COR-L47 (cell line): ENCODE data around the gene MIF.
A peak's percentile ranks its signal among the peaks of the same experiment; 100 is the strongest.
"Not testable (repeated sequence)": the region's sequence is repeated elsewhere in the genome, so short reads cannot be mapped to it uniquely, and the experiment has no call there.

ENCODE experiments used
- DNase-seq: peaks from one replicate; lab custom pipeline; 2025; lab: John Stamatoyannopoulos, UW

Gene MIF

DNA sequence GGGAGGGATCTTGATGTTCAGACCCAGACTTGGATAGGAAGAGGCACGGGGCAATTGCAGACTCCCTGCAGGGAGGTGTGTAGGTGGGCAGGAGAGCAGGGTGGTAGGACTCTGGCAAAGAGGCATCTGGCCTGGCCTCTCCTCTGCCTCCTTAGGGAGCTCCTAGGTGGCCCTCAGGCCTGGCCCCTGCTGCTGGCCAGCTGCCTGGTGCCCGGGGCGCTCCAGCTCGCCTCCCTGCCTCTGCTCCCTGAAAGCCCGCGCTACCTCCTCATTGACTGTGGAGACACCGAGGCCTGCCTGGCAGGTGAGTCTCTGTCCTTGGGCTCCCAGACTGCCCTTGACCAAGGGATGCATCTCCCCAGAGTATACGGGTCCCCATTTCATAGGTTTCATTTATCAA lies 16.6 kb upstream of the MIF start:
- DNase-seq, result no peak

DNA sequence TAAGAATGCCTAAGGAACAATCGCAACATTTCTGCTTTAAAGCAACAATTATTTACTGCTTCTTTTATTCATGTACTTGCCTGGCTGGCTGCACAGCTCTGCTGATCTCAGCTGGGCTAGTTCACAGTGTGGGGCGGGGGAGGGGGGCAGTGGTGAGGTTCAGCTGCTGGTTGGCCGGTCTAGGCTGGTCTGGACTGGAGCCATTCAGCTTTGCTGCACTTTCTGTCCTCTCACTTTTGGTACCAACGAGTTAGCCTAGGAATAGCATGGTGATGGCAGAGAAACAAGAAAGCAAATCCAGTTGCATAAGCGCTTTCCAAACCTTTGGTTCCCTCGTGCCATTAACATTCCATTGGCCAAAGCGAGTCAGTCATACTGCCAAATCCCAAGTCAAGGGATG lies 16.0 kb upstream of the MIF start:
- no peak for DNase-seq

DNA sequence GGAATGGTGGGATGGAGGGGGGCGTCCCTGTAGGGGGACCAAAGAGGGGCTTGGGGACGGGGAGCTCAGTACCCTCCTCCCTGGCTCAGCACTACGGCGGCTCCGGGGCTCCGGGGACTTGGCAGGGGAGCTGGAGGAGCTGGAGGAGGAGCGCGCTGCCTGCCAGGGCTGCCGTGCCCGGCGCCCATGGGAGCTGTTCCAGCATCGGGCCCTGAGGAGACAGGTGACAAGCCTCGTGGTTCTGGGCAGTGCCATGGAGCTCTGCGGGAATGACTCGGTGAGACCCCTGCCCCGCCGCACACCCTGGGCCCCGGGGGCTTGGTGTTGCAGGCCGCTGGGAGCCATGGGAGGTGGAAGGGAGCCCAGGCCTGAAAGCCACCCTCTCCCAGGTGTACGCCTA lies 11.8 kb upstream of the MIF start:
- no peak for DNase-seq

DNA sequence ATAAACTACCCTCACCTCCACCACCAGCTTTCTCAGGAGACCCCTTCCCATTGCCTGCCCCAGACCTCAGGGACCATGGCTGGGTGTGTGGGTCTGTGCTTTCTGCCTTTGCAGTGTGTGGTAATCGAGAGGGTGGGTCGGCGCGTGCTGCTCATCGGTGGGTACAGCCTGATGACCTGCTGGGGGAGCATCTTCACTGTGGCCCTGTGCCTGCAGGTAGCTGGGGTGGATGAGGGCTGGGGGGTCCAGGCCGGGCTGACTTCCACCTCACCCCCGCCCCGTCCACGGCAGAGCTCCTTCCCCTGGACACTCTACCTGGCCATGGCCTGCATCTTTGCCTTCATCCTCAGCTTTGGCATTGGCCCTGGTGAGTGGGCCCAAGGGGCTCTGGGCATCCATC lies 10.5 kb upstream of the MIF start:
- DNase-seq, result no peak

DNA sequence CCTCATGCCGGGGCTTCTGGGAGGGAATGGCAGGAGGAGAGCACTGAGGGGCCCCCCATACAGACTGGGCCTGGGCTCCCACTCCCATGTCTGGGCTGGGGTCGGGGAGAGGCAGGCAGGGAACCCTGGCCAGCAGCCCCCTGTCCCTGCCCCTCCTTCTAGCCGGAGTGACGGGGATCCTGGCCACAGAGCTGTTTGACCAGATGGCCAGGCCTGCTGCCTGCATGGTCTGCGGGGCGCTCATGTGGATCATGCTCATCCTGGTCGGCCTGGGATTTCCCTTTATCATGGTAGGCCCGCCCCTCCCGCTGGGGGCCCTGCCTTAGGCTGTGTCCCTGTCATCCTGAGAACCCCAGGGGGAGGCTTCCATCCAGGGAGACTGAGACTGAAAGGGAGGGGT lies 10.0 kb upstream of the MIF start:
- DNase-seq, result no peak

DNA sequence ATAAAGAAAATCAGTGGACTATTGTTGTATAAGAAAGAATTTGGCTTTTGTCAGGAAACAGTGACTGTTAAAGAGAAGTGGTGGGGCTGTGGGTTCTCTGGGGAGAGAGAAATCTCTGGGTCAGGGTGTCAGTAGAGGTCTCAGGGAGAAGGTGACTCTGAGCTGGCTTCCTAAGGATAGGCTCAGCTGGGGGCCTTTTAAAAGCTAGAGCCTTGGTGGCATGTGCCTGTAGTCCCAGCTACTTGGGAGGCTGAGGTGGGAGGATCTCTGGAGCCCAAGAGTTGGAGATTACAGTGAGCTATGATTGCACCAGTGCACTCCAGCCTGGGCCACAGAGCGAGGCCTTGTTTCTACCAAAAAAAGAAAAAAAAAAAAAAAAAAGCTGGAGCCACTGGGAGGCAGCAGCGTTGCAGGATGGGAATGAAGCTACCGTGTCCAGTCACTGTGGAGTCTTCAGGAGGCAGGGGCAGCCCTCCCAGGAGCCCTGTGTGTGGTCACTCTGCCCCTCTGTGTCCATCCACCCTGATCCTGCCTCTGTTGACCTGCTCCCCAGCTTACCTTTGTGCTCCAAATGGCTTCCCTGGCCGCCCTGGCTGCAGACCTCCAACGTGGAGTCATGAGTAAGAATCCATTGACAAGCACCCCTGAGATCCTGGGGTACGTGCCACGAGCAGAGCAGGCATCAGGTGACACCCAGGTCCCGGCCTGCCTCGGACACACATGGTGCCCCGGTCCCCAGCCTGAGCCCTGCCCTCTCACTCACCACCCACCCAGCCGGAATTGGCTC lies 5.4 kb upstream of the MIF start:
- DNase-seq, result no peak

DNA sequence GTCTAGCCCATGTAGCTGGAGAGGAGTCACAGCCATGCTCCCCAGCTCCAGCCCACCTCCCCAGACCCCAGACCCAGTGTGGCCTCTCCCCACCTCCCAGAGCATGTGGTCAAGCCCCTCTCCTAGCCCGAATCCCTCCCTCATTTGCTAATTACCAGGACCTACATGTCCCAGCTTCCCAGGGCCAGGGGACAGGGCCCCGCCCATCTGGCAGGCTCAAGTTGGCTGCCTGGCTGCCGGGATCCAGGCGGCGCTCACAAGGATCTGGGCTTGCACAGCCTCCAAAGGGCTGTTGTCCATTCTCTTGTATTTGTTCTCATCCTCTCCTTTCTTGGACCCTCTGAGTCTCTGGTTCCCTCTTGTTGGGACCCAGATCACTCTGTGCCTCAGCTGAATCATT lies 4.6 kb upstream of the MIF start:
- no peak for DNase-seq

DNA sequence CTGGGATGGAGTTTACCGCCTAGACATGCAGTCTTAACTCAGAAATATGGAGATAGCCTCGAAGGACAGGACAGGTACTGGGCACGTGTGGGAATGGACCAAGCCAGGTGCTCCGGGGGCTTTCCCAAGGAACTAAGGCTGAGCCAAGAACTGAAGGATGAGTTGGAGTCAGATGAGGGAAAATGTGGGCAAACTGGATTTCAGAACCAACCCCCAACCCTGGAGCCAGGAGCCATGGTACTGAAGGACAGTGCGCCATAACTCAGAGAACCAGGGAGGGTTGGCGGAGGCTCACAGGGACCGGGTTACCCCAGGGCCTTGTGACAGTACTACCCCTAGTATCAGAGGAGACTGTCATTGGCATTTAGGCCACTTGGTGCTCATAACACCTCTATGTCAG lies 2.5 kb upstream of the MIF start:
- DNase-seq, result no peak

DNA sequence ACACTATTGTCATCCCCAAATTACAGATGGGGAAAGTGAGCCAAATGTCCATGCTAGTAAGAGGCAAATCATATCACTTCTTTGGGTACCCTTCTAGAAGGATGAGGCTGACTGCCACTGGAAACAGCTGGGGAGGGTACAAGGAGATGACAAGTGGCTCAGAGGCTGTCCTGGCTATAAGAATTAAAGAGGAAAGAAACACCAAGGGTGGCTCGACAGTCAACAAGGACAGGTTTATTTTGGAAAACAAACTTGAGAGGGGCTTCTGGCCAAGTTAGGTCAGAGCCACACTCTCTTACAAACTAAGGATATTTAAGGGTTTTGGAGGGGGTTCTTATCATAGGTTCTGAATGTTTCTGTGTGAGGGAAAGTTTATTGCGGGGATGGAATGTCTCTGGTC lies 2.1 kb upstream of the MIF start:
- no peak for DNase-seq

DNA sequence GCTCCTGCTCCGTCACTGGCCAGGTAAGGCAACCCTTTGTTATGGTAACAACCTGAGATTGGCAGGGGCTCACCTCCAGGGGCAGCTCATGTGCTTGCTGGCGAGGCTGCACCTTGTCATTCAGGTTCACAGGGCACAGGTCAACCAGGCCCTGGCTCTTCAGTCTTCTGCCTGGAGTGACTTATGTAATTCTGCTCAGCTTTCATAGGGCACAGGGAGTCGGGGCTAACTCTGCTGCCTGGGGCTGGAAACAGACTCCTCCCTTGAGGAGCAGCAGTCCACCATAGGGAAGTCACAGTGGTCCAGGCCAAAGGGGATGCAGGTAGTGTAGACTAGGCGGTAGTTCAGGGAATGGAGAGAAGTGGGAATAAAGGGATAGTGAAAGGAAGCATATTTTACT lies 1.5 kb upstream of the MIF start:
- DNase-seq, result no peak

DNA sequence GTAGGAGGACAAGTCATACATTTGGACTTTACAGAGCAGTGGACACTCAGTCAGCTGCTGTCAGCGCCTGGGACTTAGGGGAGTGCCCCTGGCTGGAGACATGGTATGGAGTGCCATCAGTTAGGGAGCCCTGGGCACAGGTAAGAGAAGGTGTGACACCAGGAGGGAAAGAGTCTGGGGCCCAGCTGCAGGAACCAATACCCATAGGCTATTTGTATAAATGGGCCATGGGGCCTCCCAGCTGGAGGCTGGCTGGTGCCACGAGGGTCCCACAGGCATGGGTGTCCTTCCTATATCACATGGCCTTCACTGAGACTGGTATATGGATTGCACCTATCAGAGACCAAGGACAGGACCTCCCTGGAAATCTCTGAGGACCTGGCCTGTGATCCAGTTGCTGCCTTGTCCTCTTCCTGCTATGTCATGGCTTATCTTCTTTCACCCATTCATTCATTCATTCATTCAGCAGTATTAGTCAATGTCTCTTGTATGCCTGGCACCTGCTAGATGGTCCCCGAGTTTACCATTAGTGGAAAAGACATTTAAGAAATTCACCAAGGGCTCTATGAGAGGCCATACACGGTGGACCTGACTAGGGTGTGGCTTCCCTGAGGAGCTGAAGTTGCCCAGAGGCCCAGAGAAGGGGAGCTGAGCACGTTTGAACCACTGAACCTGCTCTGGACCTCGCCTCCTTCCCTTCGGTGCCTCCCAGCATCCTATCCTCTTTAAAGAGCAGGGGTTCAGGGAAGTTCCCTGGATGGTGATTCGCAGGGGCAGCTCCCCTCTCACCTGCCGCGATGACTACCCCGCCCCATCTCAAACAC lies 850 bp upstream of the MIF start:
- DNase-seq, result no peak

DNA sequence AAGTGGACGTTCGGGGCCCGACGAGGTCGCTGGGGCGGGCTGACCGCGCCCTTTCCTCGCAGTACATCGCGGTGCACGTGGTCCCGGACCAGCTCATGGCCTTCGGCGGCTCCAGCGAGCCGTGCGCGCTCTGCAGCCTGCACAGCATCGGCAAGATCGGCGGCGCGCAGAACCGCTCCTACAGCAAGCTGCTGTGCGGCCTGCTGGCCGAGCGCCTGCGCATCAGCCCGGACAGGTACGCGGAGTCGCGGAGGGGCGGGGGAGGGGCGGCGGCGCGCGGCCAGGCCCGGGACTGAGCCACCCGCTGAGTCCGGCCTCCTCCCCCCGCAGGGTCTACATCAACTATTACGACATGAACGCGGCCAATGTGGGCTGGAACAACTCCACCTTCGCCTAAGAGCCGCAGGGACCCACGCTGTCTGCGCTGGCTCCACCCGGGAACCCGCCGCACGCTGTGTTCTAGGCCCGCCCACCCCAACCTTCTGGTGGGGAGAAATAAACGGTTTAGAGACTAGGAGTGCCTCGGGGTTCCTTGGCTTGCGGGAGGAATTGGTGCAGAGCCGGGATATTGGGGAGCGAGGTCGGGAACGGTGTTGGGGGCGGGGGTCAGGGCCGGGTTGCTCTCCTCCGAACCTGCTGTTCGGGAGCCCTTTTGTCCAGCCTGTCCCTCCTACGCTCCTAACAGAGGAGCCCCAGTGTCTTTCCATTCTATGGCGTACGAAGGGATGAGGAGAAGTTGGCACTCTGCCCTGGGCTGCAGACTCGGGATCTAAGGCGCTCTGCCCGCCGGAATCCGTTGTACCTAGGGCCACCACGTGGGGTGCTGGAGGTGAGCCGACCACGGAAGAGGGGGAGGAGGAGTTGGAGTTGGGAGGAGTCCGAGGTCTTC lies 771 bp downstream of the MIF start:
- peak; percentile 83 for DNase-seq

DNA sequence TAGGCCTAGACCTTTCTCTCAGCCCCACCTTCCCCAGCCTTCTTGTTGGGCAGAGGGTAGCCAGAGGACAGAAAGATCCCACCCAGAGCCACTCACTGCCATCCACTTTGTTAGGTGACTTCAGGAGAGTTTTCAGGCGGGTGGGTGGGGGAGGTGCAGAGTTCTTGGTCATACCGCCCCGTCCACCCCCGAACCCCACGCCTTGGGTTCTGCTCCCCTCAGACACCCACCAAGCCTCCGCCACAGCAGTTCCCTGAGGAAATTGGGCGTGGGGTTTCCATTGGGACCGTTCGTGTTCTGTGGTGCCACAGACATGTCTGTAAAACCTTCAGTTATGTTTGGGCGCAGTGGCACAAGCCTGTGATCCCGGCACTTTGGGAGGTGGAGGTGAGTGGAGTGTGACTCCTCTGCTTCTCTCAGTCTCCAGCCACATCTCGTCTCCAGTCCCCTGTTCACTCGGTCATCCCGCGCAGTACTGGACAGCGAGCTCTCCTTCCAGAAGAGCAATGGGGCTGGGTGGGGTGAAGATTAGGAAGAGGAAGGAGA lies 1.5 kb downstream of the MIF start:
- no peak for DNase-seq

DNA sequence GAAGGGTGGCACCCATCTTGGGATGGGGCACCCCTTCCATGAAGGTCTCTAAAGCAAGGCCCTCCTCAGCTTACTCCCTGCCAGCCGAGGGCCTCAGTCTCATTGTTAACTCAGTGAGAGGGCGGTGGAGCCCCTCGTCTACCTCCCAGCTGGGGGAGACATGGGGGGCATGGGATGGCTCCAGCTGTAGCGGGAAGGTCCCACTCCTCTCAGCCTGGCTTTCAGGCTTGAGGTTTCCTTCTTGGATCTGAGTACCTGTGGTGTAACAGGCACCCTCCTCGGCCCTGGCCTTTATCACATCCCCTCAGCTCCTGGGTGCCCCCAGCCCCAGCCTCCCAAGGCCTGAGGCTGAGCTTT lies 2.0 kb downstream of the MIF start:
- no peak for DNase-seq

DNA sequence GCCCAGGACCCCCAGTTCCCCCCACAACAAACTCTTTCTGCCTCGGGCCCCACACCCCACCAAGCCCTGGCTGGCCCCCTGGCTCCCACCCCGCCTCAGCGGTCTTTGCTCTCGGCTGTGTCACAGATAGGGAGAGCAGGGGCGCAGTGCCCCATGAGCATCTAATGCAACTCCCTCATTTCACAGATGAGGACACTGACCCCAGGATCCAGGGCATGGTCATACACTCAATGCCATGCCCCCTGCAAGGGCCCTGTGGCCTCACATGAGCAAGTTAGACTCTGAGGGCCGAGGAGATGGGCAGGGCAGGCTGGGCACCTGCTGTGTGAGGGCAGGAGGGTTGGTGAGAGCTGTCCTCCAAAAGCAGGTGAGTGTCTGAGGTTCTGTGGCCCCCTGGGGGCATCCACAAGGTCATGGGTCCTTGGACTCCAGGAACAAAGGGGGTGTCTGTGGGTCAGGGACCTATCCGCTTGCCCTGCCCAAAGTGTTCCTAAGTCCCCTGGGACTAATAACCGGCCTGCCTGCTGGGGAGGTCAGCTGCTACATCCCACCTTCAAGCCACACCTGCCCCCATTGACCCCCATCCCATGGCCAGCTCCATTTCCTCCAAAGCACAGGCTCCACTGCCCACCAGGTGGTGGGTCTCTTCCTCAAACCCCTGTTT lies 2.5 kb downstream of the MIF start:
- no peak for DNase-seq

DNA sequence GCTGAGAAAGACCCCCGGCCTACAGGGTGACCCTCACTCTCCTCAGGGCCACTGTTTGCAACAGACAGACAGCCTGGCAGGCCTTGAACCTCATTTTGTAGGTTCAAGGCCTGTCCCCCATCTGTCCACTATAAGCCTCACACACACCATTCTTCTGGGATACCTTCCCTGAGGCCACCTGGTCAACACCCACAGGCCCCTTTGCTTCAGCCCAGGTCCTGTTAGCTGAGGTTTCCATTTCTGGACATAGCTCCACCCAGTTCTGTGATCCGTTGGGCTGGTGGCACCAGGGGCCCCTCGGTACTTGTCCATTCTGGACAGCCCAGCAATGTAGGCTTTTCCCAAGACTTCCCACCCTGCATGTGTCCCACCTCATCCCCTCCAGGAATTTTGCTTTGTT lies 3.1 kb downstream of the MIF start:
- DNase-seq, result no peak

DNA sequence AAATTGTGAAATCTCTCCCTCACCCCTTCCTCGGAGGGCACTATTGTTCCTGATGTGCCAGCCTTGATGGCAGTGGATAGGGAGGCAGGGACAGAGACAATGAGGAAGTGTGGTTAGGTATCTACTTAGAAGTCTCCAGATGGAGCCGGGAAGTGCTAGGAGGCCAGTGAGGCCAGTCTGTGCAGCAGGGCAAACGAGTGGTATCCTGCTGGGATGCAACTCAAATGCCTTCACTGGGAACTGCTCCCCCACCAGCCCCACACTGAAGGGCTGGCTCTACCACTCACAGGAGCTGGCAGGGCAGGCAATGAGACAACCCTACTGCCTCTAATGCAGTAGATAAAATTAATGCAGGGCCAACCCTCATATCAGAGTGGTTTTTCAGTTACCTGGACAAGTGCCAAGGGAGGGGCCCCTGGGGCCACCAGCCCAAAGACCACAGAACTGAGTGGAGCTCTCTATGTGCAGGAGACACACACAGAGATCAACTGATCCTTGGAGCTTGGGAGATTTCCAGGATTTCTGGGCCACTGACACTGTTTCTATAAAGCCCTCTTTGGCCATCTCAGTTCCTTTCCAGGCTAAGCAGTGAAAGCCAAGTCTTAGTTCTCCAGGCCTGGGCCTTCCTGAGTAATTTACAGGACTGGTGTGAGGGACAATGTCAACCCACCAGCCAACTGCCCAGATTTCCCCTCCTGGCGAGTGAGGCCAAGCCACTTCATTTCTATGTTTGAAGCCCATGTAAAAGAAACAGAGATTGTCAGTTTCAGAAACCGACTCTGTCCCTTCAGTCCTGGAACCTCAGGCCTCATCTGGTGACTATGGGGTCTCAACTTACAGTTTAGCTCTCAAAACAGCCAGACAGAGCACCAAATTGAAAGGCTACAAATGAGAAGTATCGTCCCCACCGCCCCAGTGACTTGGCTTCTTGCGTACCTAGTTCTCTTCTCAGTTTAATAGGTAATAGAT lies 4.1 kb downstream of the MIF start:
- no peak for DNase-seq

DNA sequence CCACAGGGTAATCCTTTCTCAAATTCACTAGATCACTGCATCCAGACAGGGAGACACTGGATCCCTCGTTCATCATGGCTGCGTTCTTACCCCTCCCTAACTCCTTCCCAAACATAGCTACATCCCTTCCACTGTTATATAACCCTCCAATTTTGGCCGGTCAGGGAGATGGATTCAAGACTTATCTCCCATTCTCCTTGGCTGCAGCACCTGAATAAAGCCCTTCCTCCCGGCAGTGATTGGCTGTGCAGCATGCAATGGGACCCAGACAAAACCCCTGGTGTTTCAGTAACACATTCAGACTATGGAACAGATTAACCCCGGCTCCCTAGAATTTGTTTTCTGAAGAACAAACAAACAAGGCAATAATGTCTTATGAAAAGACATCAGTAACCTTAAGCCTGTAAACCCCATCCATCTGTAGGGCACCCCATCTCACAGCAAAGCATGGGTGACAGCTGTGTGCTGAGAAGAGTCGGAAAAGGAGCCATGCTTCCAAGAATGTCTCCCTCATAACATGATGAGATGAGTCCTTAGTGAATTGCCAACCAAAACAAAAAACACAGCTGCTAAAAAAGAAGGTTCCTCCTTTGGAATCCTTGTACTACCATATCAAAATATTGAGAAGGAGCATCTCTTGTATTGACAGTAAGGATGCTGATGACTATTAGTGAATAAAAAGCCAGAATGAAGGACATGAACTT lies 5.0 kb downstream of the MIF start:
- DNase-seq, result no peak

DNA sequence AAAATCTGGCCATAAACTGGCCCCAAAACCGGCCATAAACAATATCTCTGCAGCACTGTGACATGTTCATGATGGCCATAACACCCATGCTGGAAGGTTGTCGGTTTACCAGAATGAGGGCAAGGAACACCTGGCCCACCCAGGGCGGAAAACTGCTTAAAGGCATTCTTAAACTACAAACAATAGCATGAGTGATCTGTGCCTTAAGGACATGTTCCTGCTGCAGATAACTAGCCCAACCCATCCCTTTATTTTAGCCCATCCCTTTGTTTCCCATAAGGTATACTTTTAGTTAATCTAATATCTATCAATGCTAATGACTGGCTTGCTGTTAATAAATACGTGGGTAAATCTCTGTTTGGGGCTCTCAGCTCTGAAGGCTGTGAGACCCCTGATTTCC lies 6.0 kb downstream of the MIF start:
- DNase-seq, result not testable (repeated sequence)

DNA sequence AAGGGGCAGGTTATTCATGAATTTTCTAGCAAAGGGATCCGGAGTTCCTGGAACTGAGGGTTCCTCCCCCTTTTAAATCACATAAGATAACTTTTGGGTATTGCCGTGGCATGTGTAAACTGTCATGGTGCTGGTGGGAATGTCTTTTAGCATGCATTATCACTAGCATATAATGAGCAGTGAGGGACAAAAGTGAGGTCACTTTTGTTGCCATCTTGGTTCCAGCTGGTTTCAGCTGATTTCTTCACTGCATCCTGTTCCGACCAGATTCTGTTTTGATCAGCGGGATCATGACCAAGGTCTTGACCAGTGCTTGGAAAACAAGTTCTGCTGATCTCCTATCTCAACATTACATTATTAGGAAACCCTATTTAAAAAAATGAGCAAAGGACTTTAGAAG lies 7.4 kb downstream of the MIF start:
- DNase-seq, result no peak
